LoVo (cell line): ENCODE results near the gene MBL2.

Experiments
- DNase-seq: peaks from one replicate; pipeline ENCODE4 v3.0.0-alpha.2; 2016; ENCODE audit warnings: low spot score

The MBL2 gene

GRCh38 chr10:52772623-52773022, at the start of gene MBL2:
Gene MBL2 (minus strand): TSS chr10:52772784. CDS start chr10:52771635, 1,149 bp downstream.
- no peak for DNase-seq

DNA sequence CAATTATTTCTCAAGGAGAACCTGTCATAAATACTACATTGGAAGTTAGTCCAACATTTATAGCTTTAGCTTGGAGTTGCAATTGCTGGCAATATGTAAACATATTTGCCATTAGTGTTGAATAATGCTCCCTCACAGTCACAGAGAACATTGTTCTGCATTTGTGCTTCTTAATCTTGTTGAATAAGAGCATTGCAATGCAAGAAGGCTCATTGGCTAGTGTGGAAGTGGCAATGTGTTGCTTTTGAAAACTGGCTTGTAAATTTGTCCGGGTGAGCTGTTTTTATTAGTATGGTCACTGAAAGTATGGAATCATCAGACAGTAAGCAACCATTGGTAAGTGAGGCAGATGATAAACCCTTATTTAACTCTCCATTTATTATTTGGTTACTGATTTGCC, 47.7 kb upstream of the MBL2 start:
- DNase-seq: no peak

- DNase-seq: peak; percentile 59
Observed at GRCh38 chr10:52818019-52818418, 45.4 kb upstream of the MBL2 start.

DNA sequence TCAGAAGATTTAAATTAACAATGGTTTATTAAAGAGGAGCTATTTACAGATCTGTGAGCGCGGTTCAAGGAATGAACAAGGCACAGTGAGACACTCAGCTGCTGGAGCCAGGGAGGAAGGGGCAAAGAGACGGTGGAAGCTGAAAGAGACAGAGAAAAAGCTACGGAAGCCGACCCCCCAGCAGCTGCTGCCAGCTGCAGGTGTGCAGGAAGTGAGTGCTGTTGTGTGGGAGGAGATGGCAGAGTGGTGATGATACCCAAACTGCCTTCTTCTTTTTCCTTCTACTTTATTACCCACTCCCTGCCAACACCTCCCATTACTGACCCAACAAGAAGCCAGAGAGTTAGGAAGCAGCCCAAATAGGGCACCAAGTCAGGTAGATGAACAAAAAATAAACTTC, 41.9 kb upstream of the MBL2 start:
- DNase-seq: no peak

DNA sequence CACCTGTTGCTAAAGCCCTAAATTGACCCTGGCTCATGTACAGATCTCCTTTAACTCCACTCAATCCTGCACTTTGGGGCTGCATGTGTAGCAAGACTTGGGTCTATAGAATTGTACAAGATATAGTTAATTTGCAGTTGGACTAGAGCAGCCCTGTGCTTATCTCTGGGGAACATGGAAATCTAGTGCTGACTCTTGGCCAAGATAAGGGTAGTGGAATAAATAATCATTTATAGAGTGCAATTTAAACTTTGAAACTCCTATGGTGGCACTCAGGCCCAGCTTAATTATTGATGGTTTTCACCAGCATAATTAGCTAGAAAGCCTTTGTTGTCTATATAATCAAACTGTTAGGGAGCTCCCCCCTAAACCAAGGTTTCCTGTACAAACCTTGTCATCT, 39.2 kb upstream of the MBL2 start:
- DNase-seq: no peak

- DNase-seq: no peak
Observed at GRCh38 chr10:52810761-52811160, 38.2 kb upstream of the MBL2 start.

DNA sequence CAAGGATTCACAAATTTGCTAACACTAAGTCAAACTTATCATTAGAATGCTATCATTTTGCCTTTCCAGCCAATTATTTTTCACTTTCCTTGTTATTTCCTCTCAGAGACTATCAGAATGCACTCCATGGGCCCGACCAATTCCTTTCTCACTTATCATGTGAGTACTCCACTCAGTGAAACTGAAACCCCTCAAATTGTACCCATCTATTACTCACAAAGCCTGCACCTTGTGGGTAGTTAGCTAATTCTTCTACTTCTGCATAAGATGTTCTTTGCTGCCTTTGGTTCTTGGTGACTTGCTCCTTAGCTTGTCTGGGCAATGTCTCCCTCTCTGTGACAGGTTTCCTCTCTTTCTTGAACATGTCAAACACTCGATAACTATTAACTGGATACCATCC, 35.2 kb upstream of the MBL2 start:
- no peak for DNase-seq

GRCh38 chr10:52805414-52806285, 33.1 kb upstream of the MBL2 start:
- no peak for DNase-seq

- DNase-seq: no peak
Observed at GRCh38 chr10:52801947-52802346, 29.4 kb upstream of the MBL2 start.

- DNase-seq: no peak
Observed at GRCh38 chr10:52786098-52786497, 13.5 kb upstream of the MBL2 start.

GRCh38 chr10:52785418-52785817, 12.8 kb upstream of the MBL2 start:
- no peak for DNase-seq

- no peak for DNase-seq
Observed at GRCh38 chr10:52783726-52784125, 11.1 kb upstream of the MBL2 start.

DNA sequence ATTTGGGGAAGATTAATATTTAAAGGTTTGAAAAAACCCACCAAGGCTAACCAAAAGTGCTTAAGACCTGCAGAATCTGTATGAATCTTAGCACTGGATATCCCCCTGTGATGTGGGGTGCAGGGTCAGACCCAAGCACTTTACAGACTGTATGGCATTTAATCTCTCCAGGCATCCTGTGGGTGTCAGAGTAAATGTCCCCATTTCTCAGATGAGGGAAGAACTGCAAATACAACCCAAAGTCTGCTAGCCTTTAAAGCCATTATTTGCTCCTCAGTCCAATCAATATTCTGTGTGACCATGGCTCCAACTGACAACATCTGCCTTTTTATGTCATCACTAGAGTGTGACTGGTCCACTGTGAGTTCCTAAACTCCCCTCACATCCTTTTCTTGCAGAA, 10.0 kb upstream of the MBL2 start:
- no peak for DNase-seq

DNA sequence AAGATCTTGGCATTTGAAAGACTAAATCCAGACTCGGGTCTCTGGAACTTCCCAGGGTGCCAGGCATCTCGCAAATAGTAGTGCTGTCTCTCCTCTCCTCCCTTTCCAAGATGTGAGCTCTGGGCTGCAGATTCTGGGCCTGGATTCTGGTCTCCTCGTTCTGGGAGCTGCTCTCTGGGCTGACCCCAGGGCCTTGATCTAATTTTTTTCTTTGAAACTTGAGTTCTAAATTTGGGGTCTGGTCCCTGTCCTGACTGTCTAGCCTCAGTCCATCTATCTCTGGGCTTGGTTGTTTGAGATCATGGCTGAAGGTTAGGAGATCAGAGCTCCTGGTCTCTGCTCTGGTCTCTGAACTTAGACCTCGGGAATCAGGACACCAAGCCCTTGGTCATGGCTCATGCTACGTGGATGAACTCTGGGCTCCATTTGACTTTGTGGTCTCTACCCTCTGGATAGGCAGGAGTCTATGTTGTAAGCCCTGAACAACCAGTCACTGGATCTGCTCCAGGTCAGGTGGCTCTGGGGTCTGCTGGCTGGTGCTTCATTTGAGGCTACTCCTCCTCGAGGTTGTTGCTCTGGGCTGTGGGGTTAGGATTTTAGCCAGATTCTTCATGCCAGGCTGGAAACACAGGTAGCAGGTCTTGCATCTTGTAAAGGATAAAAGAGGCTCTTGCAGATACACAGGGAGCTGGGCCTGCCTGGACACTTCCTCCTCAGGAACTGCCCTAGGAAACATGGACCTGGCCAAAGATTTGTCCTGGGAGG, 8.0 kb upstream of the MBL2 start:
- no peak for DNase-seq

GRCh38 chr10:52779541-52780390, 7.2 kb upstream of the MBL2 start:
- peak; percentile 53 for DNase-seq

DNA sequence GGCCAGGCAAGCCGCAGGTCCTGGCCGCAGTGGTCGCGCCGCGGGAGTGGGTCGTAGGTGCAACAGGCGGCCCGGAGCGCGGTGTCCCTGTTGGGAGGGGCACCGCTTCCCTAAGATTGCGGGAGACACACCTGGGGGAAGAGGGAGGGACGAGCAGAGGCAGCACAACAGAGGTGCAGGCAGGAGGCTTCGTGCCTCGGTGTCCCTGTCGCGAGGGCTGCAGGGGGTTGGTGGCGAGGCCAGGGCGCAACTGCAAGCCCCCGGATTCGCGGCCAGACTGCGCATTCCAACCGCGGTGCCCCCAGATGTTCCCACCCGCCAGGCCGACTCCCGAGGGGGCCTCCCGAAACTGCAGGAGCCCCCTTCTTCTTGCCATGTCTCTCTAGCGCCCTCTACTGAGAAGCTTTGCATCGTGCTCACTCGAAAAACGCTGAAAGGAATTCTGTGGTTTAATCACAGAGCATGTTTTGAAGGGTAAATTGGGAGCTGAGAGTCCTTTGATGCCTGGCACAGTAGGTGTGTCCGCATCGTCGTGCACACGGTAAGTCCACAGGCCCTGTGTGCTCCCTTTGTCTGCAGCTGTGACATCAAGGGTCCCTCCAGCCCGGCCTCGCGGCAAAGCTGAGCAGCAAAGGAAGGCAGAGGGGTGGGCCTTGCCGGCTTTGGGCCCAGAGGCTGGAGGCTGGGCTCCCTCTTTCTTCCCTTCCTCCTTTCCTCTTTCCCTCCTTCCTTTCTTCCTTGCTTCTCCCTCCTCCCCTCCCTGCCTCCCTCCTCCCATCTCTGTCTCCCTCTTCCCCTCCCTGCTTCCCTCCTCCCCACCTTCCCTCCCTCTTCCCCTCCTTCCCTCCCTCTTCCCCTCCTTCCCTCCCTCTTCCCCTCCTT, 6.2 kb upstream of the MBL2 start:
- DNase-seq: no peak

DNA sequence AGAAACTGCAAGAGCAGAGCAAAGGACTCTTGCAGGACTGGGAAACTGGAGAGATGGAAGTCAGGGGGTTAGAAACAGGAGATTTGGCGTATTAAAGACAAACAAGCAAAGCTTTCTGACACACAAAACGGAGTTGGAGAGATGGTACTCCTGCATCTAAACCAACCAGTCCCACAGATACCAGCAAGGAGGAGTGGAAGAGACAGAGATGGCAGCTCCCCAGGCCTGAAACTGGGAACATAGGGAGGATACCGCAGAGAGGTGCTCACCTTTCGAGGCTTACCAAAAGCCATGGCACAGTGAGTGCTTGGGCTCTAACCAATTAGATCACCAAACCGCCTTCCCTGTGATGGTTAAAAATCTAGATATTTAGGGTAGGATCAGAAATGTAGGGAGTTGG, 4.8 kb upstream of the MBL2 start:
- DNase-seq: no peak

DNA sequence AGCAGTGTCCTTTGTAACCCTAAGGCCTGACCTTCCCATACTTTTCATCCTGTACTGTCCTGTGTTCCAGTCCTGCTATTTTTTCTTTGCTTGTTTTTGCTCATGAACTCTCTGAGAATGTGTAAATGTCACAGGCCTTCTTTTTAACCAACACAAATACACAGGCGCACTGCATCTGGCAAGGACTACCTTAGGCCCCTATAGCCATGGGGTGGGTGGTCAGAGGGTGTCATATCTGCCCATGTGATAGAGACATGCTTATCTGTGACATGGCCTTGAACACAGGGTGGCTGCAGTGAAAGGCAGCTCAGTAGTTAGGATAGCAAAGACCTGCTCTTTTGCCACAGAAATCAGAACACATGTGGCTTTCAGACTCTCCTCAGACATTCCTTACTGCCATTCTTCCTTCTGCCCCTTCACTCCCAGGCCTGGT, 3.9 kb upstream of the MBL2 start:
- no peak for DNase-seq

GRCh38 chr10:52775132-52775647, 2.6 kb upstream of the MBL2 start:
- DNase-seq: no peak

DNA sequence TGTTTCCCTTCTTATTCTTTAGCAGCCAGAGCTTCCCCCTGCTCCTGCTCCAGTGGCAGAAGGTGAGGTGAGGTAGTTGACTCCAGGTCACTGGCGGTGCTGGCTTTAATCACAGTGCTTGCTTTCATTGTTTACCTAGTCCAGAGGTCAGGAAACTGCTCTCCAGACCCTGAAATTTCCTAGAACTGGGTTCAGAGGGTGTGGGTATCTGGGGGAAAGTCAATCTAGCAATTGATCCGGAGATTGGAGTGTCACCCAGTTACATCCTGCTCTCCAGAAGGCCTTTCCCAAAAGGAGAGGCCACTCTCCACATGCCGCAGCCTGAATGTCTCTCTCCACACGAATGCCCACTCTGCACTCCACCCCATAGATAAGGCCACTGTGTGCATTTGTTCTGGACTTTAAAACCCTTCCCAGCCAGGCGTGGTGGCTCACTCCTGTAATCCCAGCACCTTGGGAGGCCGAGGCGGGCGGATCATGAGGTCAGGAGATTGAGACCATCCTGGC, 2.1 kb upstream of the MBL2 start:
- DNase-seq: no peak

DNA sequence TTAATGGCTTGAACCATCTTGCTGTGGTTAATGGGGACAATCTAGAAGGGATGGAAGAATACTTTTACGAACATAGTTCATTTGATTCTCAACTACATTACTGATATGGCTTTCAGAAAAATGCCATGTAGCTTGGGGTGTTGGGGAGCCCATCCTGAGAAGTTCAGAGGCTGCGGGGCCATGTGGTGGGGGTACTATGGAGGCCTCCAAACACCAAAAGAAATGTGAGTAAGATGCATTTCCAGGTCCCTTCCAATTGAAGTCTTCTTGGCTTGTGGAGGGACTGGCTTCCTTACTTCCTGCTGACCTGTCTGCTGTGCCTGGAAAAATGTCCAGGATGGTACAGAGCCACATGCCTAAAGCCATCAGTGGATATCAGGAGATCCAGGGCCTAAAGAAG, 1.6 kb upstream of the MBL2 start:
- no peak for DNase-seq
